Endometrial microvascular endothelial cells (primary cell): ENCODE data around the gene C7orf57. TPM values are rescaled to one million over a fixed set of nuclear protein-coding genes. Genes with fewer than 3 reads are reported as not detected.

Source experiments
- in situ Hi-C: cut with HindIII; loops from 2 replicates; pipeline ENCODE4 v1.10.0; 2017; ENCODE audit warnings: low sequenced_read_pairs, low pct_unique_long_range_greater_than_20kb; ENCODE audit errors: inconsistent ontology term
- total RNA-seq: library from RNA; depleted of rRNA; stranded (reverse); fragments of >200 nt; gene quantifications from one replicate; pipeline ENCODE4 v1.2.3, GENCODE V29; 2015; ENCODE audit errors: inconsistent ontology term

Gene C7orf57
- total RNA-seq, 1 donor from 2014 or later: not detected

DNA sequence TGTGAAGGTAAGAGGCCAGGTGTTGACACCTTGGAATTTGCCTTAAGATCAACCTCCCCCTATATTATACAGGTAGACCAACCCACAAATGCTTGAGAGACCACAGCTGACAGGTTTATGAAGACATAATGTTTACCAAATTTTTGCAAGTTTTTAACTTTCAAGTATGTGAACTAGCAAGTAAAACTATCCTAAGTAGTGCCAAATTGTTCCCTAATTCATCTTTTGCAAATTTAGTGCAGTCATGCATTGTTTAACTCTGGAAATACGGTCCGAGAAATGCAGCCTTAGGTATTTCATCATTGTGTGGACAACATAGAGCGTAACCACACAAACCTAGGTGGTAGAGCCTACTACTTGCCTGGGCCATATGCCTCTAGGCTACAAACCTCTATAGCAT lies 64.4 kb downstream of the C7orf57 start:
- in situ Hi-C loops: loop anchor here (25.0 kb wide), 1 partner anchor 112 kb away; the partner anchor contains the start of gene HUS1

DNA sequence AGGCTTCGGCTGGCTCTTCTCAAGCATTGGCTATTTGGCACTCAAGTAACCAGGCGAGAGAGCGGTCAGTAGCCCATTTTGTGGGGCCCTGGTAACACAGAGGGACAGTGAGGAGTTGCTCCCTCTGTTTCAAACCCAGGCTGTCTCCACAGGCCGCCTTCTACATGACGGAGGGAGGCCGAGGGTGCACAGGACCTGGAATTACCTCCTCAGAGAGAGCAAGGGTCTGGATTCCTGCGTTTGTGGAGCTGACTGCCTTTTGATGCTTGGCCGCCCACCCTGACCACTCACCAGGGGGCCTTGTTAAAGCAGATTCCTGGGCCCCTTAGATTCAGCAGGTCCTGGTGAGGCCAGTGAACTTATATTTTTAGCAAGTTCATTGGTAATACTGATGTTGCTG lies 66.0 kb downstream of the C7orf57 start:
- in situ Hi-C loops: no loop called here

GRCh38 chr7:48101968-48102367 lies 66.6 kb downstream of the C7orf57 start:
- in situ Hi-C loops: no loop called here

GRCh38 chr7:48102530-48102929 lies 67.2 kb downstream of the C7orf57 start:
- in situ Hi-C loops: no loop called here

DNA sequence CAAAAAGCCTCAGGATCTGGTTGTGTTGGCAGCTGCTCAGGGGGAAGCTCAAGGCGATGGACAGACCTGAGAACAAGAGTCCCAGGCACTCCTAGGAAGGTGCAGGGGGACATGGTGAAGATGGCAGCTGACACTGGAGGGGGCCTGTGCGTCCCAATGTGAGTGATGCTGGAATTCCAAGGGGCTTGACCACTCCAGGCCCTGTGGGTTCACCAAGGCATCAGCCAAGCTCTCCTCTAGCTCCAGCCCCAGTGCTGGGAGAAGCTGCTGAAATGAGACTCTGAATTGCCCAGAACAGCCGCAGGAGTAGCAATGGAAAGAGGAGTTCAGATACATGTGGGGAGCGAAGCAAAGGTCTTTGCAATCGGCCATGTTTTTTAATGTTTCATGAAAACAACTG lies 69.7 kb downstream of the C7orf57 start:
- in situ Hi-C loops: no loop called here

- in situ Hi-C loops: no loop called here
These were observed 71.7 kb downstream of the C7orf57 start for GRCh38 chr7:48106906-48107659.

GRCh38 chr7:48107926-48108472 lies 72.7 kb downstream of the C7orf57 start:
- in situ Hi-C loops: no loop called here

- in situ Hi-C loops: no loop called here
These were observed 73.9 kb downstream of the C7orf57 start for GRCh38 chr7:48108959-48109847.

DNA sequence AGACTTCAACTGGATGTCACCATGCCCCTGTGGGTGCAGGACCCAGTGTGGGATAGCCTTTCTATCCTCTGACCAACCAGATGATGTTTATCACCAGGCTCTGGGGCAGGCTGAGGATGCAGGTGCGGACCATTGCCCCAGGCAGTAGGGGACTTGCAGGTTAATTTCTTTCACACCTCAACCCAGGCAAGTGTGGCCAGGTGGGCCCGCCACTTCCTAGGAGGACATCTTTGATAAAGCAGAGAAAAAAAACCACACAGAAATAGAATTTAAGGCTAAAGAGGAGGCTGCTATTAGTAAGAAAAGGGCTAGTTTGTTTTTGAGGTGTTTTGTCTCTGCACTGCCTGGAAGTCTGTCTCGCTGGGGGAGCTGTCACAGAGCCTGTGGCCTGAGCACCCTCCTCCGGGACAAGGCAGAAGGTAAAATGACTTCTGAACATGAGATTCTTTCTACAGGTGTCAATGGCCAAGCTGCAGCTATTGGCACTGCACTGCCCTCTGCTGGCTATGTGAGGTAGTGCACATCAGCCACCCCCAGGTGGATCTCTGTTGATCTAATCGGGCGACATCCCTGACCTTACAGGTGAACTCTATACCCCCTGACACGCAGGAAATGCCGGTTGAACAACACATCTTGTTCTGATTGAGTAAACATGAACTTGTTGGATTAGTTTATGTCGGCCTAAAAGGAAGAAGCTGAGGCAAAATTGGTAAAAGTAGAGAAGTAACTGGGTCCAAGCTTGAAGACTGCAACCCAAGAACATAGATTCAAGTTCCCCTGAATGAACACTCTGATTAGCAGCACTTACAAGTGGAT lies 74.7 kb downstream of the C7orf57 start:
- in situ Hi-C loops: no loop called here

DNA sequence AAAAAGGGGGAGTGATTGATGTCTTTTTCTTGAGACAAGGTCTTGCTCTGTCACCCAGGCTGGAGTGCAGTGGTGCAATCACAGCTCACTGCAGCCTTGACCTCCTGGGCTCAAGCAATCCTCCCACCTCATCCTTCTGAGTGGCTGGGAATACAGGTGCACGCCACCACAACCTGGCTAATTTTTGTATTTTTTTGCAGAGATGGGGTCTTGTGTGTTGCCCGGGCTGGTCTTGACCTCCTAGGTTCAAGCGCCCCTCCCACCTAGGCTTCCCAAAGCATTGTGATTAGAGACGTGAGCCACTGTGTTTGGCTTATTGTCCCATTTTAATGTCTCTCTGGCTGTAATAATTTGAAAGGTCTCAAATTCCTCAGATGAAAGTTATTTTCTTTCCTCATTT lies 75.5 kb downstream of the C7orf57 start:
- in situ Hi-C loops: no loop called here

Other genes with a start within 250 kb of the C7orf57 start
- 0.28 TPM for gene PKD1L1, start 87.1 kb upstream of the C7orf57 start, total RNA-seq
- 68.2 TPM for gene HUS1, start 55.9 kb upstream of the C7orf57 start, total RNA-seq
- not detected for gene SUN3, start 6.4 kb upstream of the C7orf57 start, total RNA-seq
- gene UPP1, start 53.7 kb downstream of the C7orf57 start, total RNA-seq: 53.8 TPM
- gene ABCA13, start 135.9 kb downstream of the C7orf57 start, total RNA-seq: under 0.01 TPM